Panc1 (cell line): Measurements from ENCODE around the gene OR52R1.

ENCODE experiments used
- POLR2AphosphoS5 ChIP-seq: IDR thresholded peaks from 2 replicates; pipeline ENCODE4 v1.6.1; 2012; ENCODE audit warnings: mild to moderate bottlenecking, low read depth, low read length, moderate library complexity
- SIN3A ChIP-seq: IDR thresholded peaks from 2 replicates; pipeline ENCODE4 v1.6.1; 2012; ENCODE audit warnings: low read depth, mild to moderate bottlenecking, low read length, moderate library complexity, borderline replicate concordance; ENCODE audit not compliant: insufficient read depth
- TCF7L2 ChIP-seq: IDR thresholded peaks from 2 replicates; pipeline ENCODE4 v1.6.1; 2011; ENCODE audit warnings: mild to moderate bottlenecking, low read depth, low read length, inconsistent platforms
- TF ChIP-seq, protein P1 (sequence below): fragments of 450-650 bp; IDR thresholded peaks from 2 replicates; pipeline ENCODE4 v1.5.1; 2017; ENCODE audit warnings: mild to moderate bottlenecking

DNA sequence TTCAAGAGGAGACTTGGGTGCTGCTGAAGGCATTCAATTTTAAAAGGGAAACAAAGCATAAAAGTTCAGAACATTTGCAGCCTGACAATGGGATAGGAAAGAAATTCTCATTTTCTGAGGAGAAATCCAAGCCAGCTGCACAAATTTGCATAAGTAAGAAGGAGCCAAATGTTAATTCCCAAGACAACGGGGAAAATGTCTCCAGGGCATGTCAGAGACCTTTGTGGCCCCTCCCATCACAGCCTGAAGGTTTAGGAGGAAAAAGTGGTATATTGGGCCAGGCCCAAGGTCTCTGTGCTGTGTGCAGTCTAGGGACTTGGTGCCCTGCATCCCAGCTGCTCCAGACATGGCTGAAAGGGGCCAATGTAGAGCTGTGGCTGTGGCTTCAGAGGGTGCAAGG, 21.7 kb downstream of the OR52R1 start:
- TF ChIP-seq POLR2AphosphoS5, result no peak
- TF ChIP-seq, protein P1, sequence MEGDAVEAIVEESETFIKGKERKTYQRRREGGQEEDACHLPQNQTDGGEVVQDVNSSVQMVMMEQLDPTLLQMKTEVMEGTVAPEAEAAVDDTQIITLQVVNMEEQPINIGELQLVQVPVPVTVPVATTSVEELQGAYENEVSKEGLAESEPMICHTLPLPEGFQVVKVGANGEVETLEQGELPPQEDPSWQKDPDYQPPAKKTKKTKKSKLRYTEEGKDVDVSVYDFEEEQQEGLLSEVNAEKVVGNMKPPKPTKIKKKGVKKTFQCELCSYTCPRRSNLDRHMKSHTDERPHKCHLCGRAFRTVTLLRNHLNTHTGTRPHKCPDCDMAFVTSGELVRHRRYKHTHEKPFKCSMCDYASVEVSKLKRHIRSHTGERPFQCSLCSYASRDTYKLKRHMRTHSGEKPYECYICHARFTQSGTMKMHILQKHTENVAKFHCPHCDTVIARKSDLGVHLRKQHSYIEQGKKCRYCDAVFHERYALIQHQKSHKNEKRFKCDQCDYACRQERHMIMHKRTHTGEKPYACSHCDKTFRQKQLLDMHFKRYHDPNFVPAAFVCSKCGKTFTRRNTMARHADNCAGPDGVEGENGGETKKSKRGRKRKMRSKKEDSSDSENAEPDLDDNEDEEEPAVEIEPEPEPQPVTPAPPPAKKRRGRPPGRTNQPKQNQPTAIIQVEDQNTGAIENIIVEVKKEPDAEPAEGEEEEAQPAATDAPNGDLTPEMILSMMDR, result no peak
- no peak for TF ChIP-seq SIN3A
- no peak for TF ChIP-seq TCF7L2
